MCF 10A (cell line): ENCODE data around the gene DHCR24. TPM values are rescaled to one million over a fixed set of nuclear protein-coding genes. Genes with fewer than 3 reads are reported as not detected.
A peak's percentile ranks its signal among the peaks of the same experiment; 100 is the strongest.

Source experiments
- BruUV-seq: library from RNA; stranded (reverse); fragments of 400-500 nt; replicated peaks from 2 replicates; lab custom pipeline; 2021; lab: Mats Ljungman, UMichigan
- CTCF ChIA-PET: fragments of 300-600 bp; sonication (Branson Sonifier 250); formaldehyde crosslinking; extraction: SDS; loops from one replicate; lab custom pipeline; 2021; ENCODE audit warnings: antibody characterized with exemption, inconsistent platforms; lab: Yijun Ruan, JAX
- POLR2A ChIA-PET: fragments of 300-600, 350-650 bp; sonication (Branson Sonifier 250); formaldehyde crosslinking; extraction: SDS; loops from one replicate; lab custom pipeline; 2020; ENCODE audit warnings: antibody characterized with exemption, inconsistent platforms; lab: Yijun Ruan, JAX
- DNase-seq: peaks from one replicate; pipeline ENCODE4 v3.0.0-alpha.2; 2018; ENCODE audit not compliant: unreplicated experiment
- H3K27ac Mint-ChIP-seq: one replicate; pipeline ENCODE4 v1.8.0; 2022; ENCODE audit warnings: mild to moderate bottlenecking, low read depth, mixed read lengths; ENCODE audit not compliant: unreplicated experiment
- H3K27me3 Mint-ChIP-seq: one replicate; pipeline ENCODE4 v1.8.0; 2022; ENCODE audit warnings: mixed read lengths; ENCODE audit not compliant: insufficient read depth, unreplicated experiment
- H3K36me3 Mint-ChIP-seq: one replicate; pipeline ENCODE4 v1.8.0; 2022; ENCODE audit warnings: mild to moderate bottlenecking, moderate library complexity, mixed read lengths; ENCODE audit not compliant: insufficient read depth, unreplicated experiment
- H3K4me1 Mint-ChIP-seq: one replicate; pipeline ENCODE4 v1.8.0; 2022; ENCODE audit warnings: mixed read lengths; ENCODE audit not compliant: insufficient read depth, unreplicated experiment
- H3K4me3 Mint-ChIP-seq: one replicate; pipeline ENCODE4 v1.8.0; 2022; ENCODE audit warnings: mild to moderate bottlenecking, moderate library complexity, mixed read lengths; ENCODE audit not compliant: unreplicated experiment
- H3K9me3 Mint-ChIP-seq: one replicate; pipeline ENCODE4 v1.8.0; 2022; ENCODE audit warnings: mixed read lengths; ENCODE audit not compliant: unreplicated experiment
- intact Hi-C: fragments of 100-400 bp; cut with micrococcal nuclease; formaldehyde crosslinking; loops from 2 replicates; pipeline ENCODE4 v1.14.1; 2022
- total RNA-seq: library from RNA; stranded (reverse); gene quantifications from 2 replicates; pipeline ENCODE4 v1.2.3, GENCODE V29; 2022
- TF ChIP-seq, protein P1 (sequence below): fragments of 200-600 bp; IDR thresholded peaks from one replicate; pipeline ENCODE4 v1.8.0; 2022; ENCODE audit warnings: antibody characterized with exemption, mild to moderate bottlenecking; ENCODE audit not compliant: unreplicated experiment

Gene DHCR24
- total RNA-seq, 1 experiment from 2014 or later: 135 TPM

DNA sequence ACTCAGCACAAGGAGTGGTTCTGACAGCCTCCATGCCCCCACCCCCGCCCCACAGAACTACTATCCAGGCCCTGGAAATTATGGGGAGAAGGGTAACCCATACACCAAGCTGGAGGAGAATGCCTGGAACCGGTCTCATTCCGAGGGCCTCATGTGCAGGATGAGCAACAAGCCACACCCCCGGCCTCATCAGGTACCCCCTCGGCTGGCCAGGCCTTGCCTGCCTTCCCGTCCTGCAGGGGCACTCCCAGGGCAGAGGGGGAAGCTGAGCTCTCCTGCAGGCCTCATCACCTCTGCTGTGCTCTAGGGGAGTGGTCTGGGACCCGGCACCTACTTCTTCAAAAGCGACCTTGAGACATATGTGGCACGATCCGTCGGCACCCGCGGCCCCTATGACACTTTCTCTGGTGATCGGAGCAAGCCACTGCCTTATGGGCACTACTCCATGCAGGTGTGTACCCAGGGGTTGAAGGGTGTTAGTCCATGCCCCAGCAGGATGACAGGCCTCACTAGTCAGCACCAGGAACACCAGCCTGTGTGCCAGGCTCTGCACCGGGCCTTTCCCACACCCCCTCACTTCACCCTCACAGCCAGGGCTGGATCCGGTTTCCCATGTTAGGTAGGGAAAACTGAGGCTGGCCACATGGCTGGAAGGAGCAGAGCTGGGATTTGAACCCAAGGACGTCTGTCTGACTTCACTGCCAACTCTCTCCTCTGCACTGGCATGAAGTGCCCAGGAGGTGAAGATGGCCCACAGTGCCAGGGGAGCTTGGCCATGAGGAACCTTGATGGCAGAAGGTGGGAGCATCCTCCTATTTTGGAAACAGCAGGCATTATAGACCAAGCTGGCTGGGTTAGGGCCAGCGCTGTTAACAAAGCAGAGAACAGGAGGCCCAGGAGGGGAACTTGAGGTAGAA, 75.0 kb downstream of the DHCR24 start:
- TF ChIP-seq, protein P1, sequence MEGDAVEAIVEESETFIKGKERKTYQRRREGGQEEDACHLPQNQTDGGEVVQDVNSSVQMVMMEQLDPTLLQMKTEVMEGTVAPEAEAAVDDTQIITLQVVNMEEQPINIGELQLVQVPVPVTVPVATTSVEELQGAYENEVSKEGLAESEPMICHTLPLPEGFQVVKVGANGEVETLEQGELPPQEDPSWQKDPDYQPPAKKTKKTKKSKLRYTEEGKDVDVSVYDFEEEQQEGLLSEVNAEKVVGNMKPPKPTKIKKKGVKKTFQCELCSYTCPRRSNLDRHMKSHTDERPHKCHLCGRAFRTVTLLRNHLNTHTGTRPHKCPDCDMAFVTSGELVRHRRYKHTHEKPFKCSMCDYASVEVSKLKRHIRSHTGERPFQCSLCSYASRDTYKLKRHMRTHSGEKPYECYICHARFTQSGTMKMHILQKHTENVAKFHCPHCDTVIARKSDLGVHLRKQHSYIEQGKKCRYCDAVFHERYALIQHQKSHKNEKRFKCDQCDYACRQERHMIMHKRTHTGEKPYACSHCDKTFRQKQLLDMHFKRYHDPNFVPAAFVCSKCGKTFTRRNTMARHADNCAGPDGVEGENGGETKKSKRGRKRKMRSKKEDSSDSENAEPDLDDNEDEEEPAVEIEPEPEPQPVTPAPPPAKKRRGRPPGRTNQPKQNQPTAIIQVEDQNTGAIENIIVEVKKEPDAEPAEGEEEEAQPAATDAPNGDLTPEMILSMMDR: no peak
- intact Hi-C loops: loop anchor here (5.0 kb wide), 1 partner anchor 325 kb away; no protein-coding TSS in a partner anchor
- Mint-ChIP-seq H3K27ac (no peak overlapping the region), H3K4me1 (peaks cover 9% of the 10 kb centered on the region), H3K27me3 (no peaks in the 10 kb centered on the region), H3K4me3 (no peak overlapping the region), H3K9me3 (no peaks in the 10 kb centered on the region), H3K36me3 (no peaks in the 10 kb centered on the region)
- POLR2A ChIA-PET: interaction anchor here (0.6 kb wide), 1 partner anchor 1219 kb away, joined by 3 read pairs; no protein-coding TSS in a partner anchor
- BruUV-seq: no TSS peak
- no peak for DNase-seq
- CTCF ChIA-PET: interaction anchor here (0.8 to 1.2 kb wide), 2 partner anchors 10 to 608 kb away, joined by 3 to 4 read pairs; no protein-coding TSS in a partner anchor

DNA sequence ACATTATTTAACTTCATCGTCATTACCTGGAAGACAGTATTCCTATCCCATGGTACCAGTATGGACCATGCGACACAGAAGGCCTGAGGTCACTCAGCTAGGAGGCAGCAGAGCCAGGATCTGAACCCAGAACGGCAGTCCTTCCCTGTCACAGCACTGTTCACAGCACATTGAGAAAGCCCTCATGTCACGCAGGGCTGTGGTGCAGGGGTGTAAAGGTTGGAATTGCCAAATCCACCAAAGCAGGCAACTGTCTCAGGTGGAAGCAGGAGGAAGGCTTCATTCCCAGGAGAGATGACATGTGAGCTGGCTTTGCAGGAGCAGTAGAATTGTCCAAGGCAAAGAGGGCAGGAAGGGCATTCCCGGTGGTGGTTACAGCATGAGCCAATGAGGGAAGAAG, 75.9 kb downstream of the DHCR24 start:
- Mint-ChIP-seq H3K27ac (no peak overlapping the region), H3K36me3 (no peaks in the 10 kb centered on the region), H3K27me3 (no peaks in the 10 kb centered on the region), H3K9me3 (no peaks in the 10 kb centered on the region), H3K4me3 (no peak overlapping the region), H3K4me1 (peaks cover 9% of the 10 kb centered on the region)
- TF ChIP-seq, protein P1: no peak
- no peak for DNase-seq
- intact Hi-C loops: loop anchor here (5.0 kb wide), 1 partner anchor 324 kb away; no protein-coding TSS in a partner anchor
- no TSS peak for BruUV-seq
- CTCF ChIA-PET: interaction anchor here (0.6 to 1.2 kb wide), 3 partner anchors 9 to 837 kb away, joined by 3 to 7 read pairs (median 4); no protein-coding TSS in a partner anchor
- POLR2A ChIA-PET: no interaction called here

DNA sequence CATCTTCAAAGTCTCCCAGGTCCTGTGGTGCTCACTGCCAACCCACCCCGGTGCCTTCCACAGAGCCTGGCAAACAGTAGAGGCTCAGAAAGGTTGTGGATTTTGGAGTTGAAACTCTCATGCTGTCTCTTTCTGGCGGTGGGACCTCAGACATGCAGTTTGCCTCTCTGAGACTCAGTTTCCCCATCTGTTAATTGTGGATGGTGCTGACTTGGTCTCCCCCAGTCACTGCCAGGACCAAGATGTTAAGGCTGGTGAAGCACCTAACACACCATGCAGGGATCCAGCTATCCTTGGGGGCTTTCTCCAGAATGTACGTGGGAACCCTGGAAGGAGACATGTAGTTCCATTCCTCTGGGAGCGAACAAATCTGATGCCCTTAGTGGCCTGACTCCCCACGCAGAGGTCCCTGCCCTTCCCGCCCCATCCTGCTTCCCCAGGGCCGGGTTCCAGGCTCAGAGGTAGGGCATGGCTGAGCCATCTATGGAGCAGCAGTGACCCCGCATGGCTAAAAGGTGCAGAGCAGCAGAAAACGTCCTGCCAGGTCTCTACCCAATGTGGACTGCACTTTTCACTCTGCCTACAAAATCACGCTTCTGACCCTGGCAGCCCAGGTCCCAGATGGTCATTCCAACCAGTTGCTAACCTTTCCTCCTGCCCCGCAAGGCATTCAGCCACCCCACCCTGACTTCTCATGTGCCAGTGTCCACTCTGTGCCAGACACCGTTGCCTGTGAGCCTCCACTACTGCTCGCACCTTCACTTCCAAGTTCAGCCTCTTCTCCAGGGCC, 76.6 kb downstream of the DHCR24 start:
- ChIA-PET POLR2A (no interaction called here), CTCF (interaction anchor here (0.6 to 1.7 kb wide), 26 partner anchors 9 to 735 kb away, joined by 3 to 9 read pairs (median 4); partner anchors contain the start of gene TTC22)
- Mint-ChIP-seq H3K4me3 (no peak overlapping the region), H3K4me1 (peaks cover 9% of the 10 kb centered on the region), H3K36me3 (no peaks in the 10 kb centered on the region), H3K9me3 (no peaks in the 10 kb centered on the region), H3K27ac (no peak overlapping the region), H3K27me3 (no peaks in the 10 kb centered on the region)
- intact Hi-C loops: loop anchor here (1.0 to 5.0 kb wide), 3 partner anchors 138 to 740 kb away; no protein-coding TSS in a partner anchor
- no TSS peak for BruUV-seq
- peak; percentile 69 for DNase-seq
- TF ChIP-seq, protein P1: peak; percentile 89
